Activated naive CD4-positive, alpha-beta T cell (primary cell): ENCODE results near the gene ANKRD35.
"Not testable (repeated sequence)": the region's sequence is repeated elsewhere in the genome, so short reads cannot be mapped to it uniquely, and the experiment has no call there.

Source experiments
- DNase-seq, 4 experiments: peaks; one replicate each; lab custom pipeline; 2025; lab: John Stamatoyannopoulos, UW

The ANKRD35 gene

GRCh38 chr1:145885738-145886287, at the start of gene ANKRD35:
TSS of gene ANKRD35 (minus strand) at chr1:145885866. CDS start at chr1:145885758, 108 bp downstream.
- peak; percentile 40 to 87 (median 65) for DNase-seq

DNA sequence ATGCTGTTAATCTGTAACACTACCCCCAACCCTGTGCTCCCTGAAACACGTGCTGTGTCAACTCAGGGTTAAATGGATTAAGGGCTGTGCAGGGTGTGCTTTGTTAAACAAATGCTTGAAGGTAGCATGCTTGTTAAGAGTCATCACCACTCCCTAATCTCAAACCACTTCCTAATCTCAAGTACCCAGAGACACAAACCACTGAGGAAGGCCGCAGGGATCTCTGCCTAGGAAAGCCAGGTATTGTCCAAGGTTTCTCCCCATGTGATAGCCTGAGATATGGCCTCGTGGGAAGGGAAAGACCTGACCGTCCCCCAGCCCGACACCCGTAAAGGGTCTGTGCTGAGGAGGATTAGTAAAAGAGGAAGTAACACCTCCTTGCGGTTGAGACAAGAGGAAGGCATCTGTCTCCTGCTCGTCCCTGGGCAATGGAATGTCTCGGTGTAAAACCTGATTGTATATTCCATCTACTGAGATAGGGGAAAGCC, 46.9 kb upstream of the ANKRD35 start:
- not testable (repeated sequence) for DNase-seq

- DNase-seq: no peak
Observed at GRCh38 chr1:145927916-145928643, 42.4 kb upstream of the ANKRD35 start.

- DNase-seq: peak; percentile 67 to 86 (median 78)
Observed at GRCh38 chr1:145927063-145927886, 41.6 kb upstream of the ANKRD35 start, which contains the start of gene RBM8A. TSS of gene RBM8A (minus strand) at chr1:145927484. CDS start at chr1:145927426, 58 bp downstream.

DNA sequence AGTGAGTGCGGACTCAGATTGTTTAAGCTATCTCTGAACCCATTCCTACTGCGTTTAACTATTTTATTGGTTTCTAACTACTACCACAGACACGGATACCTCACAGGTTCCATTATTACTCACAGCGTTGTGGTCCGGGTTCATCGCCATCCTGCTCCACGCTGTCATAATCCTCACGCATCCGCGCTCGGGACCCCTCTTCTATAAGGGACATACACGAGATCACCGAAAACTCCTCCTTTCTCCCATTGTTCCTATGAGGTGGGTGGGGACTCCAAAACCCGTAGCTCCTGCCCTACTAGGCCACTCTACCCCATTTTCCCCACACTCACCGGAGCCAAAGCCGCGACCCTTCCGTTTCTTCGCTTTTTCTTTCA, 41.0 kb upstream of the ANKRD35 start:
- peak in 1 of 4 experiments; percentile 21 for DNase-seq

- DNase-seq: no peak
Observed at GRCh38 chr1:145922266-145922665, 36.6 kb upstream of the ANKRD35 start.

- not testable (repeated sequence) for DNase-seq
Observed at GRCh38 chr1:145920297-145920696, 34.6 kb upstream of the ANKRD35 start.

DNA sequence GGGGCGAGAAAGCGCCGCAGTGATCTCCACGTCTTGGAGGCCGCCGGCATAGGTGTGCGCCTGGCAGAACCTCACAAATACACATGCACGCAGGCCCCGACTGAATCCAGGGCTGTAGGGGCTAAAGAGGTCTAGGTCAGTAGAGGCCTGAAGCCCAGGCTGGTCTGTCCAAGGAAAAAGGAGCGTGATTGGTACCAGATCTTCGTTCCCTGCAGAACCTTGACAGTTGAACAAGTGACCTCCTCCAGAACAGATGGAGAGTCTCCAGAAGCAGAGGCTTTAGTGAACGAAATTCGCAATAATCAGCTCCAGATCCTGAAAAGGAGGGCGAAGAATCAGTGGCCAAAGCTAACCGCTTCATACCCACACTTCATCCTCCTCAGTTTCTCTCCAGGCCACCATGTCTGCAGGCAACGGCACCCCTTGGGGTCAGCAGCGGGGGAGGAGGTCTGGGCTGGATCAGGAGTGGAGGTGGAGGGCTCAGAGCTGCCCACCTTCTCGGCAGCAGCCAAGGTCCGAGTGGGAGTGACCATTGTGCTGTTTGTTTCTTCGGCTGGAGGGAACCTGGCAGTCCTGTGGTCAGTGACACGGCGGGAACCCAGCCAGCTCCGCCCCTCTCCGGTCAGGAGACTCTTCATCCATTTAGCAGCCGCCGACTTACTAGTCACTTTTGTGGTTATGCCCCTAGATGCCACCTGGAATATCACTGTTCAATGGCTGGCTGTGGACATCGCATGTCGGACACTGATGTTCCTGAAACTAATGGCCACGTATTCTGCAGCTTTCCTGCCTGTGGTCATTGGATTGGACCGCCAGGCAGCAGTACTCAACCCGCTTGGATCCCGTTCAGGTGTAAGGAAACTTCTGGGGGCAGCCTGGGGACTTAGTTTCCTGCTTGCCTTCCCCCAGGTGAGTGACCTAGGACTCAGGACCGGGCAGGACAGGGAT, 33.6 kb upstream of the ANKRD35 start:
- DNase-seq: no peak

GRCh38 chr1:145918144-145918991, 32.7 kb upstream of the ANKRD35 start, which contains the start of gene PEX11B:
TSS of gene PEX11B (minus strand) at chr1:145918717. CDS start at chr1:145918688, 29 bp downstream.
- peak; percentile 93 to 96 (median 94) for DNase-seq

- no peak for DNase-seq
Observed at GRCh38 chr1:145917595-145917994, 31.9 kb upstream of the ANKRD35 start.

- DNase-seq: no peak
Observed at GRCh38 chr1:145916745-145917144, 31.1 kb upstream of the ANKRD35 start.

DNA sequence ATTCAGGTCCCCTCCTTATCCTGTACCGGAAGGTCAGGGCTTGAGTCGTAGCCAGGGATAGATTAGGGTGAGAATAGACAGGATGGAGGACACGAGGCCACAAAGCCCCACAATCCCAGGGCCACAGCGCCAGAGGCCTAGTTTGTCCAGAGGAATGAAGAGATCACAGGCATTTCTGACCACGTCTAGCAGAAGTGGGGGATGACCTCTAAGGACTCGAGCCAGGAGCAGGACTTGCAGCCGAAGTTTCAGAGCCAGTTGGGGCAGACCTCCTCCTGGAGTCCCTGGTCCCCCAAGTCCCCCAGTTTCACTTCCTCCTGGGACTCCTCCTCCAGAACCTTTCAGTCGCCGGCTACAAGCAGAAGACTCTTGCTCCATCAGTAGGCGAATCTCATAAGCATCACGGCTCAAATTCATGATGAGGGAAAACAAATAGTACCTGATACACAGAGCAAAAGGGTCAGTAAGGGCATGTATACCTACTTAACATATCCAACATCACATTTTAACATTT, 26.5 kb upstream of the ANKRD35 start:
- no peak for DNase-seq

- no peak for DNase-seq
Observed at GRCh38 chr1:145908653-145909052, 23.0 kb upstream of the ANKRD35 start.

GRCh38 chr1:145906954-145907753, 21.5 kb upstream of the ANKRD35 start:
- no peak for DNase-seq

DNA sequence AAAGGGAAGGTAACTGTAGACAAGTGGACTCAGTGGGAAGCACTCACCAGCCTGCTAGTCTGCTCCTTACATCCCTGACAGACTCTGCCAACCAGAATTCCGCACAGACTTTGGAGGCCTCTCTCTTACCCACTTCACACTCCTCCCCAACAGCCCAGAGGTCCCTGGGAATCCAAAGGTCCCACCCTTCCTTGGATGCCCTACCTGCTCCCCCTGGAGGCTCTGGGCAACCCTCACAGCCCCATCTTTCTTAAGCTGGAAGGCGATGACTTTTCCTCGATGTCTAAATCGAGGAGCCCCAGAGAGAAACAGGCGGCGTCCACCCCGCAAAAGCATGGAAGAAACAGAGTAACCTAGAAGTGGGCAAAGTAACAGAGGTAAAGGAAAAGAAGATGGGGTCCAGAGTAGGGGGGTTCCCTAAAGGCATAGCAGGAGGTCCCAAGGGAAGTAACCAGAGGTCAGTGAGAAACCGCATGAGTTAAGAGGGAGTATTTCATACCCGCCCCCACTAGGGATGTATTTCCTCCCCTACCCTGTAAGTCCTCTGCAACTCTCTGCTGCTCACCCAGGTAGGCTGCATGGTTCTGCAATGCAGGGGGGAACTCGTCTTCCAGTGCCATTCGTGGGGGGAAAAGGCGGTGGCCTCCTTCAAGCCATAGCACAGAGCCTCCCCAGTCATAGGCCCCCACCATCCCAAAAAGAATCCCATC, 15.8 kb upstream of the ANKRD35 start:
- no peak for DNase-seq

DNA sequence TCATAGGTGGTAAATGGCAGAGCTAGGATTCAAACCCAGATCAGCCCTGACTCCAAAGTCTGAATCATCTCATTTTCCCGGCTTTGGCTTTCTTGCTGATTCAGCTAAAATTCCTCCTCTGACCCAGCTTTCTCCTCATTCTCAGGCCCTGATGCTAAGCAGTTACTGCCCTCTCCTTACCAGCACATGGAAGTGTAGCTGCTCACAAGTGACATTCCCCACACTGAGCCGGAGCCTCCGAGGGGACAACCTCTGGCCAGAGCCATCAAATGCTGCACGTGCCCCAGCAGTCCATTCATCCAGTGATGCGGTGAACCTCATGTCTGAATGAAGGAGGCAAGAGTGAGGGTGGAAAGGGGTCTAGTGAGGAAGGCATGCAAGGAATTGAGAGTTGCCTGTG, 13.1 kb upstream of the ANKRD35 start:
- DNase-seq: no peak

- no peak for DNase-seq
Observed at GRCh38 chr1:145897969-145898368, 12.3 kb upstream of the ANKRD35 start.

GRCh38 chr1:145895471-145895870, 9.8 kb upstream of the ANKRD35 start:
- no peak for DNase-seq
